IPS DF 6.9 (cell line): Measurements from ENCODE around the gene LCMT1.
"Not testable (repeated sequence)": the region's sequence is repeated elsewhere in the genome, so short reads cannot be mapped to it uniquely, and the experiment has no call there.

Experiments
- DNase-seq: peaks from one replicate; pipeline ENCODE4 v3.0.0-alpha.2; 2013; ENCODE audit warnings: low read depth, low spot score
- H3K27ac ChIP-seq: one replicate; pipeline ENCODE4 v1.5.1; 2013; ENCODE audit warnings: low read length, control low read depth
- H3K27me3 ChIP-seq: 2 replicates; pipeline ENCODE4 v1.6.1; 2013; ENCODE audit warnings: mild to moderate bottlenecking, low read length; ENCODE audit not compliant: control insufficient read depth, insufficient read depth
- H3K36me3 ChIP-seq: 2 replicates; pipeline ENCODE4 v1.6.1; 2013; ENCODE audit warnings: low read length; ENCODE audit not compliant: control insufficient read depth, insufficient read depth
- H3K4me1 ChIP-seq: 2 replicates; pipeline ENCODE4 v1.6.1; 2013; ENCODE audit warnings: low read length; ENCODE audit not compliant: control insufficient read depth, insufficient read depth
- H3K4me3 ChIP-seq: 2 replicates; pipeline ENCODE4 v1.5.1; 2013; ENCODE audit warnings: mild to moderate bottlenecking, low read length
- H3K9me3 ChIP-seq: 2 replicates; pipeline ENCODE4 v1.6.1; 2013; ENCODE audit warnings: low read length, inconsistent platforms; ENCODE audit not compliant: control insufficient read depth, insufficient read depth
- WGBS: extraction: QIAGEN DNeasy Blood & Tissue Kit; methylation state at CpG from one replicate; pipeline ENCODE4 v1.1.7; 2013; ENCODE audit warnings: mixed read lengths, missing lambda C conversion rate; ENCODE audit not compliant: insufficient read length, insufficient coverage; 5-methylcytosine and 5-hydroxymethylcytosine counted together

LCMT1 gene

DNA sequence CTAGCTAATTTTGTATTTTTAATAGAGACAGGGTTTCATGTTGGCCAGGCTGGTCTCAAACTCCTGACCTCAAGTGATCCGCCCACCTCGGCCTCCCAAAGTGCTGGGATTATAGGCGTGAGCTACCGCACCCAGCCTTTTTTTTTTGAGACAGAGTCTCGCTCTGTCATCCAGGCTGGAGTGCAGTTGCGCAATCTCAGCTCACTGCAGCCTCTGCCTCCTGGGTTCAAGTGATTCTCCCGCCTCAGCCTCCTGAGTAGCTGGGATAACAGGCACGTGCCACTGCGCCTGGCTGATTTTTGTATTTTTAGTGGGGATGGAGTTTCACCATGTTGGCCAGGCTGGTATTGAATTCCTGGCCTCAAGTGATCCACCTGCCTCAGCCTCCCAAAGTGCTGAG, 56.4 kb downstream of the LCMT1 start:
- not testable (repeated sequence) for H3K27ac ChIP-seq, H3K4me1 ChIP-seq, DNase-seq, H3K27me3 ChIP-seq, H3K4me3 ChIP-seq, H3K9me3 ChIP-seq
- H3K36me3 ChIP-seq = peaks cover 25% of the 10 kb centered on the region; the same call in 1 of the 2 replicates
- no CpG with 5 or more reads among the region's 9 CpGs for WGBS

- DNase-seq = no peak
- Histone ChIP-seq H3K9me3 (no peaks in the 10 kb centered on the region), H3K27me3 (no peaks in the 10 kb centered on the region), H3K36me3 (peaks cover 17% of the 10 kb centered on the region; the same call in 1 of the 2 replicates), H3K27ac (no peak overlapping the region), H3K4me3 (no peak overlapping the region), H3K4me1 (no peaks in the 10 kb centered on the region)
- WGBS = no CpG with 5 or more reads among the region's 5 CpGs
Measured at GRCh38 chr16:25171390-25171789, 59.8 kb downstream of the LCMT1 start.

DNA sequence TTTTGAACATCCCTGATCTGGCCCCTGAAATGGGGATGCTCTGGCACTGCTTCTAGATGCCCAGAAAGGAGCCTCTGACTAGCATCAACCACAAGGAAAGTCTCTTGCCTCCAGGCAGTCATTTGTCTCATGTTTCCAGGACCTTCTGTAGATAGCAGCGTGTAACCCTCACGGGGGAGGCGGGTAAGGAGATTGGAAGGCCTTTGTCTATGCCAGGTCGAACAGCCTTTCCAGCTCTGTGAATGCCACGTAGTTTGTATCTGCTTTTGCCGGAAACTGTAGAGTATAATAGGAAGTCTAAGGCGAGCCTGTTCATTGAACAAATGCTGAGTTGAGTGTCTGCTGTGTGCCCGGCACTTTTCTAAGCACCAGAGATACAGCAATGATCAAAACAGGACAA, 61.3 kb downstream of the LCMT1 start:
- H3K9me3 ChIP-seq = no peaks in the 10 kb centered on the region
- no peak overlapping the region for H3K4me3 ChIP-seq
- DNase-seq = no peak
- no CpG with 5 or more reads among the region's 8 CpGs for WGBS
- H3K4me1 ChIP-seq = no peaks in the 10 kb centered on the region
- no peak overlapping the region for H3K27ac ChIP-seq
- H3K27me3 ChIP-seq = no peaks in the 10 kb centered on the region
- H3K36me3 ChIP-seq = peaks cover 17% of the 10 kb centered on the region; the same call in 1 of the 2 replicates

DNA sequence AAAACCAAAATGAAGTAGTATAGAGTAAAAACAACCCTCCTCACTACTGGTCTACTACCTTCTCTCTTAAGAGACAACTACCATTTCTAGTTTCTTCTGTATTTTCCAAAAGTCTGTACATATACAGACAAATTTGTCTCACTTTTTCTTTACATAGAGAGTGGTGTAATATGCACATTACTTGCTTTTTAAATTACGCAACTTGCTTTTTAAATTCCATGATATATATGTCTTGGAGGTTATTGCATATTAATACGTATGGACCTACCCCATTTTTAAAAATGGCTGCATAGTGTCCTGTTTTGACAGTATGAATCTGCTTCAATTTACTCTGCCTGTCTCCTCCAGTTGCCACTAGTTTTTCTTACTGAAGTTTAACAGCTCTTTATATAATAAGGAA, 62.7 kb downstream of the LCMT1 start:
- no peak for DNase-seq
- H3K4me1 ChIP-seq = no peaks in the 10 kb centered on the region
- WGBS = no CpG with 5 or more reads among the region's 2 CpGs
- H3K36me3 ChIP-seq = peaks cover 16% of the 10 kb centered on the region
- H3K27me3 ChIP-seq = no peaks in the 10 kb centered on the region
- no peaks in the 10 kb centered on the region for H3K9me3 ChIP-seq
- H3K27ac ChIP-seq = no peak overlapping the region
- H3K4me3 ChIP-seq = no peak overlapping the region

DNA sequence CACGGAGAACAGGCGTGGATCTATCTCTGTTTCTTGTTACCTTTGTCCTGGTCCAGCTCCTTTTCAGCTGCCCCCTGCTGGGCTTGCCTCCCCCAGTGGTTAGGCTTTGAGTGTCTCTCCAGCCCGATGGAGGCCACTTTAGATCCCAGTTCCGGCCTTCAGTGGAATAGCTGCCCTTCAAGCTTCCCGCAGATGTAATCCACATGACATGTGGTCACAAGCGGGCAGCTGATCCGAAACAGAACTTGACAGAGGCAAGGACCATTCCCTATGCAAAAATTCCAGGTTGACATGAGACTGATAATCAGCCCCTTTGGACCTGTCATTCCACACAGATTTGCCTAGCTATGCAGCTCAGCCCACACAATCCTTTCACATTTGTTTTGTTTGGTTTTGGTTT, 64.6 kb downstream of the LCMT1 start:
- Histone ChIP-seq H3K4me1 (no peaks in the 10 kb centered on the region), H3K4me3 (no peak overlapping the region), H3K36me3 (peaks cover 8% of the 10 kb centered on the region), H3K27ac (no peak overlapping the region), H3K27me3 (no peaks in the 10 kb centered on the region), H3K9me3 (no peaks in the 10 kb centered on the region)
- no CpG with 5 or more reads among the region's 7 CpGs for WGBS
- DNase-seq = no peak

GRCh38 chr16:25177512-25177830, 65.9 kb downstream of the LCMT1 start:
- no peak for DNase-seq
- Histone ChIP-seq H3K27me3 (no peaks in the 10 kb centered on the region), H3K36me3 (peaks cover 8% of the 10 kb centered on the region), H3K27ac (no peak overlapping the region), H3K4me1 (no peaks in the 10 kb centered on the region), H3K4me3 (no peak overlapping the region), H3K9me3 (no peaks in the 10 kb centered on the region)
- WGBS = no CpG with 5 or more reads among the region's 3 CpGs

DNA sequence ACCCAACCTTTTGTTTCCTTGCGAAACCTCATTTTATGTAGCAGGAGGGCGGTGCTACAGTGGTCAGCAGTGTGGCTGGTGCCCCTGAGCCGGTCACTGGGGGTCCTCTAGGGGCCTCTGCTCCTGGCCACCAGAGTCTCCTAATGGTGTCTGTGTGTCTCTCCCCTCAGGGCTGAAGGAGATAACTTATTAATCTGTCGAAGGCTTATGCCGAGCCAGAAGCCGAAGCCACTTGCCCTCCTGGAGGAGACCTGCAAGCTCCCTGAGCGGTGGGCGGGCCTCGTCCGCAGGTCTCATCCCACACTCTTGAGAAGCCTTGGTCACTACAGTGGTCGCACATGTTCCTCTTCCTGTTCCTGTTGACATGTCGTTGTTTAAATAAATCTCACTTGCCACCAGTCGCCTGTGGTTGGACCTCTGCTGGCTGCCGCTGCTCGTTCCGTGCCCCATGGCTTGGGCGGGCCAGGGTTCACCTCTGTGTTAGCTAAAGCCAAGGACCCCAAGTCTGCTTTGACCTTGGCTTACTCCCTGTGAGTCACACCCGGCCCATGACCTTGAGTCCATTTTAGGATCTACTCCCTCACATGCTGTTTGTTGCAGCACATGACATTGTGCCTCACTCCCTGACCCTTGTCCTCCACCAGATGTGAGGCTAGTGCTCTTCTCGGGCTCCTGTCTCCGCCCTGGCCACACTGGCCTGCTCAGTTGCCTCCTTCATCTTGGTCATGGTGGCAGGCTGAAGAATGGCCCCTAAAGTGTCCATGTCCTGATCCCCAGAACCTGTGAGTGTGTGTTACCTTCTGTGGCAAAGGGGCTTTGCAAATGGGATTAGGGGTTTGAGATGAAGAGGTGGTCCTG, 66.5 kb downstream of the LCMT1 start:
- no peak overlapping the region for H3K27ac ChIP-seq
- H3K36me3 ChIP-seq = peaks cover 8% of the 10 kb centered on the region
- no peak overlapping the region for H3K4me3 ChIP-seq
- no peaks in the 10 kb centered on the region for H3K27me3 ChIP-seq
- no peaks in the 10 kb centered on the region for H3K9me3 ChIP-seq
- 100% methylated on average over 1 of the region's 20 CpGs for WGBS
- no peaks in the 10 kb centered on the region for H3K4me1 ChIP-seq
- DNase-seq = no peak

- no CpG with 5 or more reads among the region's 6 CpGs for WGBS
- not testable (repeated sequence) for H3K9me3 ChIP-seq, H3K36me3 ChIP-seq, H3K4me3 ChIP-seq, H3K27ac ChIP-seq, H3K27me3 ChIP-seq, H3K4me1 ChIP-seq, DNase-seq
Measured at GRCh38 chr16:25181236-25181635, 69.7 kb downstream of the LCMT1 start.

- H3K4me1 ChIP-seq = no peaks in the 10 kb centered on the region
- H3K27ac ChIP-seq = no peak overlapping the region
- H3K9me3 ChIP-seq = no peaks in the 10 kb centered on the region
- H3K4me3 ChIP-seq = no peak overlapping the region
- H3K27me3 ChIP-seq = no peaks in the 10 kb centered on the region
- WGBS = no CpG with 5 or more reads among the region's 3 CpGs
- no peak for DNase-seq
- no peaks in the 10 kb centered on the region for H3K36me3 ChIP-seq
Measured at GRCh38 chr16:25184771-25185170, 73.2 kb downstream of the LCMT1 start.

DNA sequence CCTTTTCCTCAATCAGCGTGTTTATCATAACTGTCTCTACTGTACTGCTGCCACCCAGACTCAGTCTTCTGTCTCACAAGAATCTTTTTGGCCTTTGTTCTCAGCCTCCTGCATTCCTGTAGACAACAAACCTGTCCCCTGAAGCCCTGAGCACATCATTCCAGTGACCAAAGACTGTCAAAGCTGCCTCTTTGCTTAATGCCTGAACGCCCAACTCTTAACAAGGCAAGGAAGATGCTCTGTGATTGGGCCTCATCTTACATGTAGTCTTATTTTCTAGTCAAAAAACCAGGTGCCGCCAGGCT, 75.9 kb downstream of the LCMT1 start:
- WGBS = no CpG with 5 or more reads among the region's 3 CpGs
- DNase-seq = no peak
- Histone ChIP-seq H3K27me3 (no peaks in the 10 kb centered on the region), H3K27ac (no peak overlapping the region), H3K4me3 (no peak overlapping the region), H3K9me3 (no peaks in the 10 kb centered on the region), H3K4me1 (no peaks in the 10 kb centered on the region), H3K36me3 (no peaks in the 10 kb centered on the region)

GRCh38 chr16:25189305-25189704, 77.8 kb downstream of the LCMT1 start:
- no peak overlapping the region for H3K27ac ChIP-seq
- no peaks in the 10 kb centered on the region for H3K9me3 ChIP-seq
- no CpG with 5 or more reads among the region's 6 CpGs for WGBS
- H3K27me3 ChIP-seq = no peaks in the 10 kb centered on the region
- H3K36me3 ChIP-seq = no peaks in the 10 kb centered on the region
- DNase-seq = no peak
- H3K4me3 ChIP-seq = no peak overlapping the region
- no peaks in the 10 kb centered on the region for H3K4me1 ChIP-seq
